NOMO-1 (cell line): ENCODE data around the gene APOBR.
"Not testable (repeated sequence)": the region's sequence is repeated elsewhere in the genome, so short reads cannot be mapped to it uniquely, and the experiment has no call there.

Experiments
- DNase-seq, 2 experiments: peaks; one replicate each; lab custom pipeline; 2025; ENCODE audit not compliant: unreplicated experiment in 2 of 2; lab: John Stamatoyannopoulos, UW

APOBR gene

DNA sequence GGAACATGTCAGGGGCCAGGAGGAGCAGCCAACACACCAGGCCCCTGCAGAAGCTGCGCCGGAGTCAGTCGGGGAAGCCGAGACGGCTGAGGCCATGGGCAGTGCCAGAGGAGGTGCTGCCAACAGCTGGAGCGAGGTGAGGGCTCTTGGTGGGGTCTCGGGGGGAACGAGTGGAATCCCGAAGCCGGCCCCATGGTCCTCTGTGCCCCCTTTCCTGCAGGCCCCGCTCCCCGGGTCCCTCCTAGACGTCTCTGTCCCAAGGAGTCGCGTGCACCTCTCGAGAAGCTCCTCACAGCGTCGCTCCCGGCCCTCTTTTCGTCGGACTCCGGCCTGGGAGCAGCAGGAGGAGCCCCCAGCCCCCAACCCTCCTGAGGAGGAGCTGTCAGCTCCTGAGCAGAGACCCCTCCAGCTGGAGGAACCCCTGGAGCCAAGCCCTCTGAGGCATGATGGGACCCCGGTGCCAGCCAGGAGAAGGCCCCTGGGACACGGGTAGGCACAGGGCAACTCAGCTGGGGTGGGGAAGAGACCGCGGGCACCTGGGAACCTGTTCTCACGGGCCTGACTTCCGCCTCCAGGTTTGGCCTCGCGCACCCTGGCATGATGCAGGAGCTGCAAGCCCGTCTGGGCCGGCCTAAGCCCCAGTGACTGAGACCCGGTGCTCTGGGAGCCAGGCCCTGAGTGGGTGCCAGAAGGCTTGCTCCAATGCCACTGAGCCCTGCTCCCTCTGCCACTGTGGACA is 3.6 kb downstream of the APOBR start:
- DNase-seq = no peak

DNA sequence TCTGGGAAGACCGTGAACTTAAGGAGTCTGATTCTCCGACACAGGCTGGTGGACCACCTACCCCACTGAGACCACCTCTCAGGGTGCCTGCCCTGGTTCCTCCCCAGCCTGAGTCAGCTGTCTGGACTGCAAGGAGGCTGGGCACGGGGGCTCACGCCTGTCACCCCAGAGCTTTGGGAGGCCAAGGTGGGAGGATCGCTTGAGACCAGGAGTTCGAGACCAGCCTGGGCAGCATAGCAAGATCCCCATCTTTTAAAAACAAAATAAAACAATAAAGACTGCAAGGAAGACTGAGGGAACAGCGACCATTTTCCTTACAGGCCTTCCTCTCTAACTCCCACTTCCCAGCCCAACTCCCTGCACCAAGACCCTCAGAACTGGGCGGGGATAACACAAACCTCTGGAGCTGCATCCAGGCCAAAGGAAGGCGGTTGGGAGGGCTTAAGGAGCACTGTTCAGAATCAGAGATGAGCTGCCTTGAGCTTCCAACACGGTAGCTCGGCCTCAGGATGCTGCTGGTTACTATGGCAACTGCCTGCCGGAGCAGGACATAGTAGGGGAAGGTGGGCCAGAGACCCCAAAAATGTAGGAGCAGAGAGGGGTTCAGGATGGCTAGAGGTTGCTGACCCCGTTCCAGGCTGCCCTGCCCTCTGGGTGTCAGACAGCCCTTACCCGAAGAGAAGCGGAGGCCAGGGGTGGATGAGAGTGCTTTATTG is 4.4 kb downstream of the APOBR start:
- no peak for DNase-seq

DNA sequence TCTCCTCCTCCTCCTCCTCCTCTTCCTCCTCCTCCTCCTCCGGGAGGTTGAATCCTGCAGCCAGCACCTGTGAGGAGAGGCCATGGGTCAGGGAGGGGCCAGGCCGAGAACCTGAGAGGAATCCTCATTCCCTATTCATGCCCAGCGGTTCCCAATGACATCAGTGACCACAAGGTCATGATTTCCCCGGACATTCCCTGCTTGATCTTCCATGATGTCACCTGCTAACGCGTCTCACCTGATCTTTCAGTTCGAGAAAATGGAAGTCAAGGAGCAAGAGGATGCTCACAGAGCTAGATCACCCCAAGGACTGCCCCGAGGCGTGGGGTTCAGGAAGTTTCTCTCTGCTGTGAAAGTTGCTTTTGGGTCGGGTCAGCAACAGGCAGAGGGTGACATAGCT is 5.4 kb downstream of the APOBR start:
- DNase-seq = no peak

DNA sequence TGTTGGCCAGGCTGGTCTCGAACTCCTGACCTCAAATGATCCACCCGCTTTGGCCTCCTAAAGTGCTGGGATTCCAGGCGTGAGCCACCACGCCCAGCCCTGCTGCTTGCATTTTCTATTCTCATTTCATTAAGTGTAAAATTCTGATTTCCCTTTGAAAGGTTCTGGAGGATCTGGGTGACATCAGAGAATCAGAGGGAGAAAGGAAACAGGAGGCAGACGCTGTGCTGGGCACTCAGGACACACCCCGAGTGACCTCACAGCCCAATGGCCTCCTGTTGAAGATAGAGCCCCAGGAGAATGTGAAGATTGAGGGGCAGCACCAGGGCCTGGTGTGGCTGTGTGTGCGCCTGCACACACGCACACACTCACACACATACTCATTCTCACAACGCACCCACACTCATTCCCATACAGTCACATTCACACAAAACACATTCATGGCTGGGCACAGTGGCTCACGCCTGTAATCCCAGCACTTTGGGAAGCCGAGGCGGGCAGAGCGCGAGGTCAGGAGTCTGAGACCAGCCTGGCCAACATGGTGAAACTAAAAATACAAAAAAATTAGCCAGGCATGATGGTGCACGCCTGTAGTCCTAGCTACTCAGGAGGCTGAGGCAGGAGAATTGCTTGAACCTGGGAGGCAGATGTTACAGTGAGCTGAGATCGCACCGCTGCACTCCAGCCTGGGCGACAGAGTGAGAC is 6.2 kb downstream of the APOBR start:
- DNase-seq = not testable (repeated sequence)

DNA sequence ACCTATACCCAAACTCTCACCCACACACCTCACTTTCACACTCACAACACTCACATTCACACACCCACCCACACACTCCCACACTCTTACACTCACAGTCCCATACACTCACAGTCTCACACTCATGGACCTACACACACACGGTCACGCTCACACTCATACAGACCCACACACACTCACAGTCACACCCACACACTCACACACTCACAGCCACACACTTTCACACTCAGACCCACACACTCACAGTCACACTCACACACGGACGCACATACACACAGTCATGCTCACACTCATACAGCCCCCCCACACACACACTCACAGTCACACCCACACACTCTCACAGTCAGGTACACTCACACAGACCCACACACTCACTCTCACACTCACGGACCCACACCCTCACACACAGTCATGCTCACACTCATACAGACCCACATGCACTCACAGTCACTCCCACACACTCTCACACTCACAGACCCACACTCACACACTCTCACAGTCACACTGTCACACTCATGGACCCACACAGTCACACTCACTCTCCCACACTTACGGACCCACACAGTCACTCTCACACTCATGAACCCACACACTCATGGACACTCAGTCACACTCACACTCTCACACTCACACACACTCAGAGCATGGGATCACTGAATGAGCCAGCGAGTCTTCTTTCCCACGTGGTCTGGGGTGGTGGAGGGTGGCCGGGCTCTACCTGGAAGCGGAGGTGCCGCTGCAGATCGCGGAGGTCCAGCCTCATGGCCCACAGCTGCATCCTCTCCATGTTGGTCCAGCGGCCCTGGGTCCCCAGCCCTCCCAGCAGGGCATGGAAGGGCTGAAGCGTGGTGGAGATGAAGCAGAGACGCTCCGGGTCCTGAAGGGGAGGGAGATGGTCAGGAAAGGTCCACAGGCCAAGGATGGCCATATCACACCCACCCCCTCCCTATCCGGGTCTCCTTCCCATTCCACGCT is 7.1 kb downstream of the APOBR start:
- DNase-seq = no peak

DNA sequence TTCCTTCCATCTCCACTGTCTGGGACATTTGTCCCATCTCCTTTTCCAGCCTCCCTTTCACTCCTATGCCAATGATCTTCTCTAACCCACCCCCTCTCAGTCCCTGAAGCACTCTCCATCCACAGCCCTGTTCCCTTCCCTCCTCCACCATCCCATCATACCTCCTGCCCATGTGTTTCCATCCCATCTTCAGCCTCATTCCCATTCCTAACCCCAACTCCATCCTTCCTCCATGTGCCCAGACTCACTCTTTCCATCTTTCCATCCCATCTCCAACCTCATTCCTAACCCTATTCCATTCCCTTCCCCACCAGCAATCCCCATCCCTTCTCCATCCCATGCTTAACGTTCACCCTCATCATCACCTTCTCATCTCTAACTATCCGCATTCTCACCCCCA is 7.8 kb downstream of the APOBR start:
- DNase-seq = no peak

DNA sequence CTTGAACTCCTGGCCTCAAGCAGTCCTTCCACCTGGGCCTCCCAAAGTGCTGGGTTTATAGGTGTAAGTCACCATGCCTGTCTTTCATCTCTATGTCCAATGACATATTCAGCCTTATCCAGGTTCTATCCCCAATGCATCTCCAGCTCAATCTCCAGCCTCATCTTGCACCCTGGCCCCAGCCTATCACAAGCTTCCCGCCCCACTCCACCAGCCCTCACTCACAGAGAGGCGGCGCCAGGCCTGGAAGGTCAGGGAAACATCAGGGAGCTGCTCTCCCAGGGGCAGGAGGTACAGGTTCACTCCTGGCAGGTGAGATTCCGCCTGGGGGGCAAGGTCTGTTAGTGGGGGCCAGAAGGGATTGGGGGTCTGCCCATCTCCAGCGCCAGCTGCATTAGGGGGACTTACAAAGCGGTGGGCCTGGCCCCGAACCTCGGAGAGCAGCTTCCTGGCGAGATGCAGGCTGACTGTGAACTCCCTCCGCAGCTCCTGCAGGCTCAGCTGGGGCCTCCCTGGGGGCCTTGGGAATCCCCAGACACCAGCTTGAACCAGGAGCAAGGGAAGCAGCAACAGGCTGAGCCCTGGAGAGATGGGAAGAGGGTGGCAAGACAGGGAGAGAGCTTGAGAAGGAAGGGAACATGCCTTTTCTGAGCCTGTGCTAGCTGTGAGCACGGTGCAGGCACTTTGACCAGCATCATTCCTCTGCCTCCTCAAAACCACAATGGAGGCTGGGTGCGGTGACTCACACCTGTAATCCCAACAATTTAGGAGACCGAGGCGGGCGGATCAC is 9.2 kb downstream of the APOBR start:
- DNase-seq = no peak

DNA sequence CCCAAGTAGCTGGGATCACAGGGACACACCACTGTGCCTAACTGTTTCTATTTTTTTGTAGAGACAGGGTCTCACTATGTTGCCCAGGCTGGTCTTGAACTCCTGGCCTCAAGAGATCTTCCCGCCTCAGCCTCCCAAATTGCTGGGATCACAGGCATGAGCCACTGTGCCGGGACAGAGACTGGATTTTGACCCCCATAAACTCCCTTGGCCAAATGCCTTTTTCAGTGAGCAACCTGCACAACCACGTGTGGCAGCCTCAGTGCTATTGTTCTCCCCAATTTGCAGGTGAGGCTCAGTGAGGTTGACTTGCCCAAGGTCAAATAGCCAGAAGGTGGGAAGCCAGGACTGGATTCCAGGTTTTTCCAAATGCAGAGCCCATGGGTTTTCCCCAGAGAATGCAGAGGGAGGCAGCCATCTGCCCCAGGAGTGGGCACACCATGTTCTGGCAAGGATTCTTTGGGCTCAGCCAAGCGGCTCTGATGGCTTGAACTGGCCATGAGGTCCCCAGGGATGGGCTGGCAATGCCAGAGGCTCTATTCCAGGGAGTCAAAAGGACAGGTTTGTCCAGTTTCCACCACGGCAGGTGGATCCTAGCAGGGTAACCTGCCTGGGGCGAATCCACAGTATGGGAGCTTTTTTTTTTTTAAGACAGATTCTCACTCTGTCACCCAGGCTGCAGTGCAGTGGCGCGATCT is 10.4 kb downstream of the APOBR start:
- no peak for DNase-seq

DNA sequence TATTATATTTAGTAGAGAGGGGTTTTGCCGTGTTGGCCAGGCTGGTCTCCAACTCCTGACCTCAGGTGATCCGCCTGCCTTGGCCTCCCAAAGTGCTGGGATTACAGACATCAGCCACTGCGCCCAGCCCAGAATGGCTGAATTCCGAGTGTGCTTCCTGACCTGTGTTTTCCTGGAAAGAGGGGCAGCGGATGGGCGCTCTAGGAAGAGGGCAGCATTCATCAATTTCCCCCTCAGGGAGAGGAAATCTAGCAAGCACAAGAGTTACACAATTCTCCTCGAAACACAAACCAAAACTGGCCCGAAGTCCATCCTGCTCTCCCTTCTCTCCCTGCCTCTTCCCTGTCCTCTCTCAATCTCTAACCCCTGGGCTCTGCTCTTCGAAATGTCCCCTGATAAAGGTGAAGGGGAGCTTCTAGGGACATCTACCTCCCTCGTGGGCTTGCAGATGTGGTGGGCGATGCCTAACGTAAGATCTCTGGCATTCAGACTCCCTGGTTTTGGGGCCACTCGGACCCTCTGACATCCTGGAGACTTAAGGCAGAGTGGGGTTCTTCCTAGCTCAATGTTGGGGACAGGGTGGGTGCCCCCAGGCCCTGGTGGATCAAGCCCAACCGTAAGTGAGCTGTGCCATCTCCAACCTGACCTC is 11.2 kb downstream of the APOBR start:
- DNase-seq = no peak

DNA sequence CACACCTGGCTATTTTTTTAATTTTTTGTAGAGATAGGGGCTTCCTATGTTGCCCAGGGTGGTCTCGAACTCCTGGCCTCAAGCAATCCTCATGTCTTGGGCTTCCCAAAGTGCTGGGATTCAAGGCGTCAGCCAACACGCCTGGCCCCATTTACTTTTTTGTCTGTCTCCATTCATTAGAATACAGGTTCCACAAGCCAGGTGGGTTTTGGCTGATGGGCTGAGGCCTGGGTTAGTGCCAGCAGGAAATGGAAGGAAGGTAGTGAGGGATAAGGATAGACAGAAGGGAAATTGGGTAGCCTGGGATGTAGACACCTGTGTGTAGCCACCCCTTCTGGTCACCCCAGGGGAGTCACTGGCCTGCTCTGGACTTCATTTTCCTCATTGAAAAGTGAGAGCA is 16.6 kb downstream of the APOBR start:
- DNase-seq = no peak

DNA sequence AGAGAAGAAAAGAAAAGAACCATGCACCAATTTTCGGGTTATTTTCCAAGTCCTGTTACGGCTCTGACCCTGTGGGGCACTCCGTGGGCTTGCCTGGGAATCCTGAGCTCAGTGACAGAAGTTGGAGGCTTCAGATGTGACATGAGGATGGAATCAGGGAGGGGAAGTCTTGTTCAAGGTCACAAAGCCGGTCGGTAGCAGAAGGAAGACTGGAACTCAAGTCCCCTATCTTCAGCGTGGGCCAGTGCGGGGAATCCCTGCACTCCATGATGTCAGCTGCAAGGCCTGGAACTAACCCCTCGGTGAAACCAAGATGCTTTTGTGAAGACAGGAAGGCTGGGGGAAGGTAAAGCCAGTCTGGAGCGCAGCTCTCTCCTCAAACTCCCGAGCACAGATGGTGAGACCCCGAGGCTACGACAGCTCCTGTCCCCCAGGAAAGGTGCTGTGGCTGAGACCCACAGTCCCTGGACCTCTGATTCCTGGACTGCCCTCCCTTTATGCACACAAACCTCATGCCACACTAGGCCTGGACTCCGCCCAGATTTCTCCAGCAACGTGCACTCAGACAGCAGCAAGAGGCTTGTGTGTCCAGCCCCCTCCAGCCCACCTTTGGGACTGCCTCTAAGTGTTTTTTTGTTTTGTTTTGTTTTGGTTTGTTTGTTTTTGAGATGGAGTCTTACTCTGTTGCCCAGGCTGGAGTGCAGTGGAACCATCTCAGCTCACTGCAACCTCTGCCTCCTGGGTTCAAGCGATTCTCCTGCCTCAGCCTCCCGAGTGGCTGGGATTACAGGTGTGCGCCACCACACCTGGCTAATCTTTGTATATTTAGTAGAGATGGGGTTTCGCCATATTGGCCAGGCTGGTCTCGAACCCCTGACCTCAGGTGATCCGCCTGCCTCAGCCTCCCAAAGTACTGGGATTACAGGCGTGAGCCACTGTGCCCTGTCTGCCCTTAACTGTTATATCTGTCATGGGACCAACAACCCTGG is 17.7 kb downstream of the APOBR start:
- DNase-seq = no peak

DNA sequence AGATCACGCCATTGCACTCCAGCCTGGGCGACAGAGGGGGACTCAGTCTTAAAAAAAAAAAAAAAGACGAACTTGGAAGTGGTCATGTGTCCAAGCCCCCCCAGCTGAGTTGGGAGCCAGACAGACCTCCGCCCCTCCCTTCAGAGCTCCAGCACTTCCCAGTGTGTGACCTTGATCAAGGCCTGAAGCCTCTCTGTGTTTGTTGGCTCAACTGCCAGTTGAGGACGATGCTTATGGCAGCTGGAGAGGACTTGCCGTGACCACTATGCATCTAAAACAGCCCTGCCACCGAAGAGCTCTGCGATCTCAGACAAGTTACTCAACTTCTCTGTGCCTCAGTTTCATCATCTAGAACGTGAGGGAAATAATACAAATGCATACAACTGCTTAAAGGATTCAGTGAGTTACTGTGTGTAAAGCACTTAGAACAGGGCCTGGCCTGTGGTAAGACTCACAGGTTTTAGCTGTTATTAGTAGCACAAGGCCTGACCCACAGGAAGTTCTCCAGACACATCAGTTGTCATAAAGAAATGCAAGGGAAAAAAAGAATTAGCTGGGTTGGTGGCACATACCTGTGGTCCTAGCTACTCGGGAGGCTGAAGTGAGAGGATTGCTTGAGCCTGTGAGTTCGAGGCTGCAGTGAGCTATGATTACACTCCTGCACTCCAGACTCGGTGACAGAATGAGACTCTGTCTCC is 19.2 kb downstream of the APOBR start:
- DNase-seq = no peak

DNA sequence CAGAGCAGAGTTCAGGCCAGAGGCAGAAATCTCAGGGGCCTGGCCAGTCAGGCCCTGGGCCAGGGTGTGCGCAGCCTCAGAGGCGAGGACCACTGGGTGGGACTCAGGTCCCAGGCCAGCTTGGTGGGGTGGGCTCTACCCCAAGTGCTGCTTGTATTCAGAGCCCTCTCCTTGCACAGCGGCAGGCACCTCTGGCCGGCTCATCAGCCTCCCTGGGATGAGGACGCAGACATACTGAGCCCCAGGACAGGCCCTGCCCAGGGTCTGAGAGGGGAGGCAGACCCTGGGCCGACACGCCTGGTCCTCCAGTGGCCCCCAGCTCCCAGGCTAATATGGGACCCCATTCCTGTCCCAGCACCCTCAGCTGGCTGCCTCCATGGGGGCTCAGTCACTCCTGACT is 19.8 kb downstream of the APOBR start:
- no peak for DNase-seq

DNA sequence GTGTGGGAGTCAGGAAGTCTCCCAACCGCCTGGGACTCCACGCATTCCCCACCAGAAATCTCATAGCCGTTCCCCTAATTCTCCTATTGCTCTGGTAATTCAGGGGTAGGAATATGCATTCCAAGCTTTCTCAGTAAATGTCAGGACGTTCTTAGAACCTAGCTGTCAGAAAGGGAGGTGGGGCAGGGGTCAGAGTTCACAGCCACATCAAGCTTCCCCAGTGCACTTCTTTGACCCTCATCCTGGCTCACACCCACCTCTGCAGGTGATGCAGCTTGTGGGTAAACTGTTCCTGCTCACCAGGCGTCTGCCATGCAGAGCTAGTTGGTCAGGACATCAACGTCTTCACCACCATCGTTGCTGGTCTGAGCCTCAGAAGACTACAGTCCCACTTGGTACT is 26.2 kb downstream of the APOBR start:
- DNase-seq = no peak

DNA sequence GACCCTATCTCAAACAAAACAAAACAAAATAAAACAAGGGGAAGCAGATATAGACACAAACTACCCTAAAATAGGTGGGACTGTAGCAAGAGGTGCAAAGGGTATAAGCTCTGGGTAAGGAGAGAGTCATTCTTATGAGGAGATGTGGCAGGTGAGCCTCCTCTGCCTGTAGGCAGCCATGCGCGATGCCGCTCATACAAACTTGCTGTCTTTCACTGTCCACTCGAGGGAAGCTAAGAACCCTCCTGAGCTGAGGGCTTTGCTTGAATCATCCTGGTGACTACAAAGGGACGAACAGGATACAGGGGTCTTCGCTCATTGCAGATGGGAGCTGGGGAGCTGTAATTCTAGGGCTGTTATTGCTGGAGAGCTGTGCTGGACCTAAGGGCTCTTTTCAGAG is 27.0 kb downstream of the APOBR start:
- no peak for DNase-seq

DNA sequence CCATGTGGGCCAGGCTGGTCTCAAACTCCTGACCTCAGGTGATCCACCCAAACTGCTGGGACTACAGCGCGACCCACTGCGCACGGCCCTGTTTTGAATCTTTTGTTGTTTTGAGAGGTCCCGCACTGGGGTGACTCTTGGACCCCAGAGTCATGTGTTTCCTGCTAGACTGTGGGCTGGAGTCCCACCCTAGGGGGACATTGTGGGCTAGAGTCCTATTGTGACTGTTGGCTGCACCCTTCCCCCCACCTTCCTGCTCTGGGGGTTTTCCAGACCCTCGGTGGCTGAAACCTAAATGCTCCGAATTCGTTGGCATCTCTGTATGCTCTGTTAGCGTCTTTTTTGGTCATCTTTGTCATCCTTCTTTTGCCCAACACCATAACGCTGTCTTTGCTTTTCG is 28.3 kb downstream of the APOBR start:
- DNase-seq = no peak

DNA sequence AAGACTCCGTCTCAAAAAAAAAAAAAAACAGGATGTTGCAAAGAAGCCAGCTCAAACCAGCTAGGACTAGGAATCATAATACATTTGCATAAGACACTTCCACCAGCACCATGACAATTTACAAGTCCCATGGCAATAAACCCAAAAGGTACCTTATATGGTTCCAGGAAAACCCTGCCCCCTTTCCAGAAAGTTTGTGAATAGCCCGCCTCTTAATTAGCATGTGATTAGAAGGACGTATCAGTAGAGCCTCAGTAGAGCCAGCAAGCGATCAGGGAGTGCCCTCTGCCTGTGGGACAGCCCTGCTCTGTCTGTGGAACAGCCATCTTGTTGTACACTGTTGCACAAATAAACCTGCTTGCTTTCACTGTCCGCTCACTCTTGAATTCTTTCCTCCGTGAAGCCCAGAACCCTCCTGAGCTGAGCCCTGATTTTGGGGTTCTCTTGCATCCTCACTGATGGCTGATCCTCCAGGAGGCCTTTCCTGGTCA is 30.3 kb downstream of the APOBR start:
- DNase-seq = peak in 1 of 2 experiments; percentile 13
